ENCODE data around the gene GMNC.

GMNC gene

DNA sequence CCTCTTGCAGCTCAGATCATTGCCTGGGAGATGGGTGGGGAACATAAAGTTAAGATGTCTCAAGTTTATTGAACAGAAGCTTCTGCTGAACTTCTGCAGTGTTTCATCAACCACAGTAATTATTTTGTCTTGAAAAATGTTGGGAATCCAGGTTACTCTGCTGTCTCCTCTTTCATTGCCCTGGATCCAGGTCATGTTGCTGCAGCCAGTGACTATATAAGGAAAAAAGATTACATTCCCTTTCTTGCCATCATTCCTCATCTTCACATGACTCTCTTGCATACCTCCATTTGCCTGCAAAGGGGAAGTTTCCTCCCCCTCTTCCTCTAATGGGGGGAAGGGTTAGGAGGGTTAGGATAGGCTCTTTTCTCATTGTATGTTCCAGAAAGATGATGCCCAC, 15.1 kb downstream of the GMNC start:
- no peak for DNase-seq

DNA sequence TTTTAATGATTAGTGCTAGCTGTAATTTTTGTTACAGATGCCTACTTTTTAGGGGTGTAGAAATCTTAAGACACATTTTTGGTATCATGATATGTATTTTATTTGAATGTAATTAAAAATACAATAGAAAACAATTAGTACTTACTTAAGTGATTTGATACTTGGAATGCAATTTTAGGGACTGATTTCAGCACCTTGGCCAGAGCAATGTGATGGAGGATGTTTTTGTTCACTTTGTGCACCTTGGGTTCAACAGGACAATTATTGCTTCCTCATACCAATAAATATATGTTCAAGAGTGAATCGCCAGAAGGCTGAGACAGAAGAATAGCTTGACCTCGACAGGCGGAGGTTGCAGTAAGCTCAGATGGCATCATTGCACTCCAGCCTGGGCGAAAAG, 22.3 kb downstream of the GMNC start:
- DNase-seq = no peak

DNA sequence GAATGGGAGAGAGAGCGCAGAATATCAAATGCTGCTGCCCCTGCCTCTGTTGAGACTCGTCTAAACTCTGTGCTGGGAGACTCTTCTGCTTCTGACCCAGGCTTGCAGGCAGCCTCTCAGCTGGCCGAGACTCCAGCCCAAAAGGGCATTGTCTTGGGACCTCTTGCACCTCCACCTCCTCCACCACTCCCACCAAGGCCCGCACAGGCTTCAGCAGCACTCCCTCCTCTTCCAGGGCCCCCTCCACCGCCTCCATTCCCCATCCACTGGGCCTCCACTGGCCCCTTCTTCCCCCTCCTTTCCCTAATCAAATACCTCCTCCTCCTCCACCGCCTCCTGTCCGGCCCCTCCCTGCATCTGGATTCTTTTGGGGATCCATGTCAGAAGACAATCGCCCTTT, 31.3 kb downstream of the GMNC start:
- no peak for DNase-seq

GRCh38 chr3:190830031-190830430, 32.5 kb downstream of the GMNC start:
- DNase-seq = no peak

GRCh38 chr3:190826018-190826417, 36.5 kb downstream of the GMNC start:
- DNase-seq = no peak

DNA sequence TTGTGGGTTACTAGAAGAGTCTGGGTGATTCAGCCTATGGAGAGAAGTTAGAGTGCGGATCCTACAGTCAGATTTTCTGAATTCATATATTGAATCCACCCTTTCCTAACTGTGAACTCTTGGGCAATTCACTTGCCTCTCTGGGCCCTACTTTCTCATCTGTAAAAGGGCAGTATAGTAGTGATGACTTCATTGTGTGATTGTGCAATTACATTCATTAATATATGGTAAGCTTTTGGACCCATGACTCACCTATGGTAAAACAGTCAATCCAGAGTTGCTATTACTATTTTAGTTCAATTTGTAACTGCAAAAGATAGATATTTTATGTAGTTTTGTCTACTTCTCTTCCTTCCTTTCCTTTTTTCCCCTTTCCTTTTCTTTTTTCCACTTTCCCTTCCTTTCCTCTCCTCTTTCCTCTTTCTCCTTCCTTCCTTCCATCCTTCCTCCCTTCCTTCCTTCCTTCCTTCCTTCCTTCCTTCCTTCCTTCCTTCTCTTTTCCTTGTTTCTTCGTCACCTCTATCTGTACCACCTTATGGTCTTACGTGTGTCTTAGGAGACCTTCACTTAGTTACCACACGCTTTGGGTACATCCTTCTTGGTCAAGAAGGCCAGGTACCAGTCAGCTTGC, 37.0 kb downstream of the GMNC start:
- DNase-seq = no peak

GRCh38 chr3:190811775-190812480, 50.6 kb downstream of the GMNC start:
- DNase-seq = no peak

DNA sequence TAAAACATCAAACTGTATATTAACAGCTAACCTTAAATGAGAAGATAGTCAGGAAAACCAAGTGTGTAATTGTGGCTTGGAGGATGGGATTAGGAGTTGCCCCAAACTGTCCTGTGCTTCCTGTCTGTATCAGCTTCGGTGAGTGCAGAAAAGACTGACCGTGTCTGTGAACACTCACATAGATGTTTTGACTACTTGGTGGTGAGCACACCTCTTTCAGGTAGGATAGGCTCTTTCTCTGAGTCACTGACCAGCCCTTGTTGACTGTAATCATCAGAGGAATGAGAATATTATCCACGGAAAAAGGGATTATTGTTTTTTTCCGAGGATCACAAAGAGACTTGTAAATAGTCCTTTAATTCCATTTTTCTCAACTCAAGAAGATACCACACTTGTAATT, 51.5 kb downstream of the GMNC start:
- DNase-seq = no peak

DNA sequence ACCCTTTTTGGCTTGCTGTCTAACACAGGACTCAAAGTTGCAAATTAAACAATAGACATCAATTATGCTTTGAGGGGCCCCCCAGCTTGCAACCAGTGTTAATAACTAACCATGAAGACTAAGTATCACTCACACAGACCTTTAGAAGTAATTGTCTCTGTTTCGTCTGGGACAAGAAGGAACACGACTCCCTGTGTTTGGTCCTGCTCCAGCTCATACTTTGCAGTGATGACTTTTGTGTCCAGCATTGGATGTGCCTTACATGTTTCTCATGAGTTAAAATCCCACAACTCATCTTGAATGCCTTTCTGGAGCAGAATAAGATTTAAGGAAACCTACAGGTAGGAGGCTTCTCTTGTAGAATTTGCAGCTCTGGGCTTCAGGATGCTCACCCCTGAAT, 53.1 kb downstream of the GMNC start:
- DNase-seq = no peak

GRCh38 chr3:190807719-190808375, 54.6 kb downstream of the GMNC start:
- no peak for DNase-seq

All from activated CD4-positive, alpha-beta T cell treated with anti-CD3 and anti-CD28 coated beads, Interleukin-2, amount 50 U/mL, for 4 hours (primary cell).